Transverse colon (tissue), 4 donors: ENCODE data around the gene VIM.

Experiments
- EP300 ChIP-seq: sonication (generic); formaldehyde crosslinking; IDR thresholded peaks from one replicate; pipeline ENCODE4 v1.6.1; 2017; ENCODE audit warnings: antibody characterized with exemption, low read depth
- POLR2AphosphoS5 ChIP-seq, 3 donors: sonication (generic); formaldehyde crosslinking; IDR thresholded peaks; one replicate each; pipeline ENCODE4 v1.6.1; 2016; ENCODE audit warnings: antibody characterized with exemption in 3 of 3
- TF ChIP-seq, protein P1 (sequence below), 5 experiments: fragments of 200-600 bp in 3 of 5; fragments of 450-650 bp in 2 of 5; sonication (generic) in 3 of 5; IDR thresholded peaks; 1 replicate in 2 of 5; 2 replicates in 3 of 5; pipeline ENCODE4 v1.5.1; 2016 to 2017; ENCODE audit warnings: antibody characterized with exemption in 5 of 5, inconsistent platforms in 3 of 5, mild to moderate bottlenecking in 2 of 5, moderate library complexity in 1 of 5

DNA sequence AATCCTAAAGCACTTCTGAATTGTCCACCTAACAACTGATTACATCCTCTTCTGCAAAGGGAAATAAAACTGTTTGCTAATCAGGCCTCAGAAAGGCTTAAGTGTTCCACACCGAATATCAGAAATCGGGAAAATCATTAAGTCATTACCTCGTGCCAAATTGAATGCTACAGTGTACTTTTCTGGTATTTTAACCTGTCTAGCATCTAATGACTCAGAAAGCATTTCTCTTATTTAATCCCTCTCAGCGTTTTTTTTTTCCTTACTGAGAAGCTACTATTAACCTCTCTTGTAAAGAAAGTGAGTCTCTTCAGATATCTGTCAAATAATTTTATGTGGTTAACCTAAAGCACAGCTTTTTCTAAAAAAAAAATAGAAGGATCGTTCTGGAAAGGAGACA is 28.6 kb downstream of the VIM start:
- TF ChIP-seq EP300: no peak
- TF ChIP-seq, protein P1, sequence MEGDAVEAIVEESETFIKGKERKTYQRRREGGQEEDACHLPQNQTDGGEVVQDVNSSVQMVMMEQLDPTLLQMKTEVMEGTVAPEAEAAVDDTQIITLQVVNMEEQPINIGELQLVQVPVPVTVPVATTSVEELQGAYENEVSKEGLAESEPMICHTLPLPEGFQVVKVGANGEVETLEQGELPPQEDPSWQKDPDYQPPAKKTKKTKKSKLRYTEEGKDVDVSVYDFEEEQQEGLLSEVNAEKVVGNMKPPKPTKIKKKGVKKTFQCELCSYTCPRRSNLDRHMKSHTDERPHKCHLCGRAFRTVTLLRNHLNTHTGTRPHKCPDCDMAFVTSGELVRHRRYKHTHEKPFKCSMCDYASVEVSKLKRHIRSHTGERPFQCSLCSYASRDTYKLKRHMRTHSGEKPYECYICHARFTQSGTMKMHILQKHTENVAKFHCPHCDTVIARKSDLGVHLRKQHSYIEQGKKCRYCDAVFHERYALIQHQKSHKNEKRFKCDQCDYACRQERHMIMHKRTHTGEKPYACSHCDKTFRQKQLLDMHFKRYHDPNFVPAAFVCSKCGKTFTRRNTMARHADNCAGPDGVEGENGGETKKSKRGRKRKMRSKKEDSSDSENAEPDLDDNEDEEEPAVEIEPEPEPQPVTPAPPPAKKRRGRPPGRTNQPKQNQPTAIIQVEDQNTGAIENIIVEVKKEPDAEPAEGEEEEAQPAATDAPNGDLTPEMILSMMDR (IDR thresholded peaks at IDR 0.05): no peak
- no peak for TF ChIP-seq POLR2AphosphoS5 (IDR thresholded peaks at IDR 0.05)
